GM19238 (cell line): ENCODE data around the gene ORM2.

Experiments
- DNase-seq: peaks from one replicate; pipeline ENCODE4 v3.0.0; 2011; ENCODE audit warnings: low spot score; ENCODE audit not compliant: insufficient read length

ORM2 gene

DNA sequence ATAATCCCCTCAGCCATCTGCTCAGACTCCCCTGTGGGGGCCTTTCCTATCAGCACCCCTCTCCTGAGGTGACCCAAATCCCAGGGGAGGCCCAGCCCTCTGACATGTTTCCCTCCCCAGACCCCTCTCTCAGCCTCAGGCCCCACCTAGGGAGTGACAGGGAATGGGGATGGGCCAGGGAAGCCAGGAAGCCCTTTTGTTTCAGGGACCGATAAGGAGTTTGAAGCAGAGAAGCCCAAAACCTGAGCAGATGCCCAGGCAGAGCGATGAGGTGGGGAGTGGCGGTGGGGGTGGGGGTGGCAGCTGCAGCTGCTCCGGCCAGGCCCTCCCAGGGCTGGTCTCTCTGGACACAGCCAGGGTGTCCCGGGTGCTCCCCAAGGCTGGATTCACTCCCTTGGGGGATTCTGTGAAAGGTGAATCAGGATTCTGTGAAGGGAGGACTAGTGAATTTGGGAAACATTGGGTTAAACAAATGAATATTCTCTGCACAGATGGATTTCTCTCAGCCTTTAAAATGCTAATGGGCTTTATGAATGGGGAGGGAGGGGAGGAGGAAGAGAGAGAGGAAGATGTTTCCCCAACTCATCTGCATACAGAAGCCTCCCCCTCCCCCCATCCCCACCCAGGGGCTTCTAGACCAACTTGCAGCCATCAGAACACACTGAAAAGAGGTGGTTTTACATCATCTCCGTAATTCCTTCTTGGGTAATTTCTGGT, 40.7 kb downstream of the ORM2 start:
- no peak for DNase-seq

- DNase-seq, result no peak
These were observed 41.3 kb downstream of the ORM2 start for GRCh38 chr9:114370968-114371320.

- no peak for DNase-seq
These were observed 41.8 kb downstream of the ORM2 start for GRCh38 chr9:114371343-114371944.

DNA sequence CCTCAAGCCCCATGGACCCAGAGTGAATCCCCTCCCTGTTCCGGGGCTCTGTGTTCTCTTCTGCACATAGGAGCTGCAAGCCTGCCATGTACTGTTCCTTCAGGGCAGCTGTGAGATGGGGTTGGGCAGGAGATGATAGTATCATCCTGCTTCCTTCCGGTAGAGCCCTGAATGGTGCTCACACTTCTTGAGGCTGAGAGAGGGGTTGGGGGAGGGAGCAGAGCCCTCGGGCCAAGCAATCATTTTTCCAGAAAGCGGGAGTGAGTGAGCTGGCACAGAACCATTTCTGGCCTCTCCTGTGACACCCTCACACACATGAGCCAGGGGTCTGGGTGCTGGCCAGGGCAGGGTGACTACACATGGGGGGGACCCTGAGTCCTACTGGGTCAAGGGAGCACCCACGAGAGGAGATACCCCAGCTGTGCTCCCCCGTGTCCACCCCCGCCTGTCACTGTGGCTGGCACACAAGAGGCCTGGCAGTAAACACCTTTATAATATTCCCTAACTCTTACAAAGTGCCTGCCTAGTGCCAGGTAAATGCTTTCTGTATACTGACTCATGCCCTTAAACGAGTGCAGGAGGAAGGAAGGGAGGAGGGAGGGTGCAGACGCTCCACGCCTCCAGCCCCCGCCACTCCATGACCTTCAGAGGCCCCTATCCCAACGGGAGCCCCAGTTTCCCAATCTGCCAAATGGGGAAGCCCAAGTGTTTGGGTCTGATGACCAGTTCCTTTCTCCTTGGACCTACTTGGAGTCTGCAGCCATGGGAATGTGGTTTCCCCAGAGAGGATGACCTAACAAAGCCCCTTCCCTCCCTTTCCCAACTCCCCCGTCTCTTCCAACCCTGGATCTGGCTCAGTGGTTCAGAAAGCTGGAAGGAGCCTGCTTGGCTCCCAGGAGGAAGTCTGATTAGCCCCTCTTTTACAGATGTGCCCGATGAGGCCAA, 42.6 kb downstream of the ORM2 start:
- DNase-seq, result peak; percentile 43

DNA sequence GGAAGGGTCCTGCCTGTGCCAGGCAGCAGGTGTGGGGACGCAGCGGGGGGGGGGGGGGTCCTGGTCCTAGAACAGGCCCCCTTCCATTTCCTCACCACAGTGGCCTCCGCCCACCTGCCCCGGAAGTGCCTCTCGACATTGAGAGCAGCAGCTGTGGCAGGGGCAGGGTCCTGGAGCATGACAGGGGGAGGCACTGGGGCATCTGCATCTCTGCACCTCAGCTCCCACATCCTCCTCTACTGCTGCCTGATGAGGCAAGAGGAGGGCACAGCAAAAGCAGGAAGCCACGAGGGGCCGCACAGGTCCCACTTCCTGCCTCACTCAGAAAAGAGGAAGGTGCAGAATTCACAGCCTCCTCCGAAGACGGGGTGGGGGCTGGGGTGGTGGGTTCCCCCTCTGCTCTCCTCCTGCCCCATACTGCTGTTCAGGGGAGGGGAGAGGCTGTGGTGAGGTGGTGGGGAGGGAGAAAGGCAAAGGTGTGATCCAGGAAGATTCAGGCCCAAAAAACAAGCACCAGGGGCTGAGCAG, 43.3 kb downstream of the ORM2 start:
- DNase-seq, result peak; percentile 82

- no peak for DNase-seq
These were observed 44.5 kb downstream of the ORM2 start for GRCh38 chr9:114373960-114374730.

DNA sequence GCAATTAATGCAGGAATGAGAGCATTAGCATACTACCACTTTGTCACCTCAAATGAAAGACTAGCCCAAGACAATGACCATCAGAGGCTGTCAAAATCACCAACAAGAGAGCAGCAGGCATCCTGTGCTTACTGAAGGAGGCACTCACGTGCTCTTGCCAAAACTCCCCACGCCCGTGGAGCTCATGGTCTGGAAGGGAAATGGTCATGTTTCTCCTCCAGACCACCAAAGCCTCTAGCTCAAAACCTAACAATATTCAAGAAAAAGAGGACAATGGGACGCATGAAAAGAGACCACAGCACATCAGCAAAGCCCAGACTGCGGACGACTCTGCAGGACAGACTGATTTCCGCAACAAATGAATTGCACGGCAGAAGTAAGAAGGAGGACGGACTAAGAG, 45.3 kb downstream of the ORM2 start:
- DNase-seq, result no peak

DNA sequence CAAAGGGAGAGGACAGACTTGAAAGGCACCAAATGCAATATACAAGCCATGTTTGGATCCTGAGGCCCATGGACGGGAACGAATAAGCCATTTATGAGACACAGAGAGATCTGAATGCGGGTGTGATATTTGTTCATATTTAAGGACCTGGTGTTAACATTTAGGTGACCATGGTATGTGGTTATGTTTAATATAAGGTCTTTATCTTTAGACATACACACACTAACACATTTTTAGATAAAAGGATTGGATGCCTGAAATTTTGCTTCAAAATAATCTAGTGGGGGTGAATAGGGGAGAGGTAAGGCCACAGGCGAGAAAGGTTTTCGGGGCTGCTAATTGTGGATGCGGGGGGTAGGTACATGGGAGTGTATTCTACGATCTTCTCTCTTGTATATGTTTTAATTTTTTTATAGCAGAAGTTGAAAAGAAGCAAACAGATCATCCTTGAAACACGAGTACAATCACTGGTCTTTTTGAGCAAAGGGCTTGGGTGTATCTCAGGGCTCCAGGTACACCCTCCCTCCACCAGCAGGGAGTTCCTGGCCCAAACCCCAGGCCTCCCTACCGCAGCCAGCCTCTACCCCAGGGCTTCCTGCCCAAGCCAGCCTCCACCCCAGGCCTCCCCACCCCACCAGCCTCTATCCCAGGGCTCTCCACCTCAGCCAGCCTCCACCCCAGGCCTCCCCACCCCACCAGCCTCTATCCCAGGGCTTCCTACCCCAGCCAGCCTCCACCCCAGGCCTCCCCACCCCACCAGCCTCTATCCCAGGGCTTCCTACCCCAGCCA, 45.9 kb downstream of the ORM2 start:
- no peak for DNase-seq

GRCh38 chr9:114376586-114377445, 47.1 kb downstream of the ORM2 start:
- no peak for DNase-seq

- no peak for DNase-seq
These were observed 48.3 kb downstream of the ORM2 start for GRCh38 chr9:114378016-114378415.

- no peak for DNase-seq
These were observed 49.2 kb downstream of the ORM2 start for GRCh38 chr9:114378883-114379282.
